Measurements from ENCODE around the gene SGIP1.
"Not testable (repeated sequence)": the region's sequence is repeated elsewhere in the genome, so short reads cannot be mapped to it uniquely, and the experiment has no call there.

The SGIP1 gene

DNA sequence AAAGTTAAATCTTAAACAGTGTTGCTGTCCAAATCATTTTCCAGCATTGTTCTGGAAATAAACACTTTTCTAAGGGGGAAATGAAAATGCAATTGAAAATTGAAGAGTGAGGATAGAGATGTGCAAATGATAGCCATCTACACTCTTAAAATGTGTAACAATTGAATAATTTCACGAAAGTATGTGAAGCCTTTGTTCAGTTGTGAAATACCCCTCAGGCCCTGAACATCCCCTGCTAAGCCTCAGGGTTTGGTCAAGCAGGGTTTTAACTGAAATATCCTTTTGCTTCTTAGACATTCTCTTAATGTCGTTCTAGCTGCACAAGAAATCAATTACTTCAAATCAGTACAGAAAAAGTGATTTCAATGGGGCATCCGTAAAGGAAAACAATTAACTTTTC is 152.5 kb downstream of the SGIP1 start:
- no peak for DNase-seq

DNA sequence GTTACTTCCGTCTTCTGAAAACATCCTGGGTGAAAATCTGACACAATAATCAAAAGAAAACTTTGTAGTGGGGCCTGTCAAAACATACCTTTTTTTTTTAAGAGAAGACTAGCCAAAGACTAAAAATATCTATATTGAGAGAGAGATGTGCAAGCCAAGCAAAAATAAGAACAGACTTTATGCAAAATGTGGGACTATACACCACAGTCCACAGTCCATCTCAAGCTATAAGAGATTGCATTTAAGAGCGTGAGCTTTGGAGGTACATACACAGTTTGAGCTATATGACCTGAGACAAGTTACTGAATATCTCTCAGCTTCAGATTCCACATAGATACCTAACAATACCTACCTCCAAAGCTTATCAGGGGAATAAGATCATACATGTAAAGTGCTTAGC is 153.4 kb downstream of the SGIP1 start:
- no peak for DNase-seq

DNA sequence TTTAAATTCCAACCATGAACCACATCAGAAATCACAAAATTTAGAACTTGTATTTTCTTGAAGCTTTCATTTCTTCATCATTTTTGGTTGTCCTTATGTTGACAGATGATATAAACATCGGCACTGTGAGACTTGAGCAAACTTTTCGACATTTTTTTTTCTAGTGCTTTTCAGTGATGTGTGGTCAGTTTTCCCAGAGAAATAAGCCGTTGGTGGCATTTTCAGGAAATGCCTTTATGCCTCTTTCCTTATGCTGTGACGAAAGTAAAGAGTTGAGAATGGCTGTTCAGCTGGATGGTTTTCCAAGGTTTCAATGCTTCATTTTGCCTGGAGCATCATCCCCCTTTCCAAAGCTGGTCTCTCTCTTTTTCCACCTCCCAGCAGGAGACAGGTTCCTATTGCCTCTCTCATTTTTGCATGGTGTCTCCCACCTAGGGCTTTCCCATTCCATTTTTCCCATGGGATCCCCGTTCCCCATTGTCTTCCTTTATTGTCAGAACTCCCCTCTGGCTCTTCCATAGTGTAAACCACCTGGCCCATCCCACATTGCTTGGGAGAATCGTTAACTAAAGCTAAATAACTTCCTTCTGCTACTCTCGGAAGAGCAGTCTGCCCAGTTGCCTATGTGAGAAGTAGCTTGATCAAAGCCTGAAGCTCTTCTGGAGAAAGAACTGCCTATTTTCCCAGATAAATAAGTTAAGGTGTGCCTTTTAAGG is 156.9 kb downstream of the SGIP1 start:
- DNase-seq = no peak

DNA sequence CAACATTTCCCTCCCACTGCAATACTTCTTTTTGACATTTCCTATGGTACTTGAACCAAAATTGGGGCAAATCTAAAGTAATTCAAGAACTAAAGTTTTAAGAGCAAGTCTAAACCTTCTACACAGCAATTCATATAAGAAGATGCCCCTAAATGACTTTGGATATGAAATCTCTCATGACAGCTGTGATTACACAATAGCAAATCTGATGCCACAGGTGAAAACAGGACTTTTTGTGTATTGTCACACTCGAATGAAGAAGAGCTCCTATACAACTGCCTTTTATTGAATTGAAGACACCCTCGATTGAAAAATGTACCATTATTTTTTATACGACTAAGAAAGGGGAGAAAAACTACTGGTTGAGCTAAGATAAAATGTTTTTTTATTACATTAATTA is 158.7 kb downstream of the SGIP1 start:
- DNase-seq = no peak

DNA sequence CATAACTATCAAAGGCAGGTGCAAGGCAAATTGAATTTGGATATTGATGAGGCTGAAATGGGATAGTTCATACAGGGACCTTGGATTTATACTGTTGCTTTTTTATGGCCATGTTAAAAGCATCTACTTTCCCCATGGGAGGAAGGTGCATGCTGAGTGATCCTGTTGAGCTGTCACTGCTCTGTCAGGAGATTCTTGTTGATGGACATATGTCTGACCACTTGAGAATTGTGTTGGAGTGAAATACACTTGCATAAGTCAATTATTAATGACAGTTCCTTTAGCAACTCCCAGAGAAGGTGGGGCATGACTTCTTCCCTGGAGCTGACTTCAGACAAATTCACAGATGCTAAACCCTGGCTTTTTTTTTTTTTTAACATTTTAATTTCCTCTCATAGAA is 159.9 kb downstream of the SGIP1 start:
- DNase-seq = no peak

DNA sequence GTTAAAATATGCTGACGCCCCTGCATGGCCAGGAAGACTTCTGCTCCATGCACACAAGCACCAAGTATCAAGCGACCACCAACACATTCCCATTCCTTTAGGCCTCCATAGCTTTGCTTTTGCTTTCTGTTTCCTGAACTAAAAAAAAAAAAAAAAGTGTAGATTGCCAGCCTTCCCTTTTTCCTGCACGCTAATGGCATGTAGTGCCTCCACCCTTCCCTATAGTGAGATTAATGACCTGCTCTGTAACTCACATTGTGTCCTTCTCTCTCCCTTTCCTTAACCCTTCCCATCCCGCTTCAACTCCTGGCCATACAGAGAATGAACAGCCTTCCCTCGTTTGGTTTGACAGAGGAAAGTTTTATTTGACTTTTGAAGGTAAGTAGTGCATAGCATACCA is 161.2 kb downstream of the SGIP1 start:
- DNase-seq = no peak

DNA sequence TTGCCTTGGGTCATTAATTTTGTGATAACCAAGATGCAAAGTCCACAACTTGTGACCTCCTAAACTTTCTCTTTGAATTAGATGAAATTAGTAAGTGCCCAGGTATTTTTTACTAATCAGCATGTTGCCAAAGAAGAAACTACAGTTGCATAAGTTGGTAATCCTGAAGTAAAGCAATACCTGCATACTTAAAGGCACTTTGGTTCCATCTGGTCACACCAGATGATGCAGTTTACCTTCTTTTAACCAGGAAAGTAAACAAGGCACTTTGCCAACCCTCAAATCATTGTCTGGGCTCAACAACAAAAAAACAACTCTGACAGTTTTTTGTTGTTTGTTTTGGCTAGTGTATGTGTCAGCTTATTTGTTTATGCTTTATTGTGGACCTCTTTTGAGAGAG is 162.8 kb downstream of the SGIP1 start:
- peak; percentile 38 for DNase-seq

DNA sequence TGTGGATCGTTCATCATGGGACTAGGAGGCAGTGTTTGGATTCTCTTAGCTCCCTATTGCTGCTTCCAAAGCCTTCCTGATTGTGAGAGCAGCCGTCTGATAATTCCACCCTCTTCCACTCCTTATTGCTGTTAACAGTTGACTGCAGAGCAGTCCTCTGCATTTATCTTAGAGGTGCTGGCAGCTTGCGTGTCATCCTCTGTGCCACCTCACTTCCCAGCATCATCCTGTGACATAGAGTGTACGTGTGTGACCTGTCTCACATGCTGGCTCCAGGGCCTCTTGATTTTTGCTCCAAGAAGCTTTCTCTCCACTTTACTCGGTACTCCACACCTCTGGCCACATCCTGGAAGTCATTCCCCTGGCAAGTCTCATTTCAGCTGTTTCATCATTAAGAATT is 165.3 kb downstream of the SGIP1 start:
- DNase-seq = no peak

DNA sequence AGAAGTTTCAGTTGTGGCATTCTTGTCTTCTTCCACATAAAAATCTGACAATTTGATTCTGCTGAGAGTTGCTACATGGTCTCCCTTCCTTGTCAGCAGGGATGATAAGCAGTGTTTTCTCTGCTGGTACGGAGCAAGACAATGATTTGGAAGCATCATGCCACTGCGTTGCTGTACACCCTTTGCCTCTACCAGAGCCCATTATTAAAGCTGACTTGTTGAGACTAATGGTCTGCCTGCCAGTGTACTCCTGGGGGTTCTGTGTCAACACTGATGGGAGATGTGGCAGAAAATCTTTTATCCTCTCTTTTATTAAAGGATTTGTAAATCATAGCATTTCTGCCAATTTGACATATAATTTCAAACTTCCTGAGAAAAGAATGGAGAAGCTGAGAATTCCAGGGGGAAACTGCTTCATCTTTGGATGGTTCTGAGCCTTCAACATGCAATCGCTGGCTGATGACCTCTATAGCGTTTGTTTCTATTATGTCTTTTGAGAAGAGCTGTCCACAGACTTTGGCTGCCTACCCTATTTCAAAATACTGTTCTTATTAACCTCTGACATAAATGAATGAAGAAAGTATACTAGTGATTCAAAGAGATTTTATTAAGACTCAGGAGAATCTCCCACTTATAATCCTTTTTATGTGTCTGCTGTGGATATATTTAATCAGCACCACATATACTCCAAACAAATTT is 170.4 kb downstream of the SGIP1 start:
- no peak for DNase-seq

DNA sequence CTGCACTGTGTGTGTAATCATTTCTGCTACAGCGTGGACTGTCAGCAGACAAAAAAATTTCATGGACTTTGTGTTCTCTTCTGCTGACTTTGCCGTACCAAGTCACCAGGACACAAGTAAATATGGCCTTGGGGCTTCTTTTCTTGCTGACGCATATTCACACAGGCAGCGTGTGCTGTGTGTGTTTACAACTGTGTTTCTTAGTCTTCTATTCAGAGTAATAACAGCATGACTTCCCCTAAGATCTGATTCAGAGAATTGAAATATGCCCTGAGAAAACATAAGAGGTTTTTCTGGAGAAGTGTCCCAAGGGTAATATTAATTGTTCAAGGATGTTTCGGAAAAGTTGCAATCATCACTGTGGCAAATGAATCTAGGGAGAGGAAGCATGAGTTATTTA is 171.2 kb downstream of the SGIP1 start:
- DNase-seq = no peak

DNA sequence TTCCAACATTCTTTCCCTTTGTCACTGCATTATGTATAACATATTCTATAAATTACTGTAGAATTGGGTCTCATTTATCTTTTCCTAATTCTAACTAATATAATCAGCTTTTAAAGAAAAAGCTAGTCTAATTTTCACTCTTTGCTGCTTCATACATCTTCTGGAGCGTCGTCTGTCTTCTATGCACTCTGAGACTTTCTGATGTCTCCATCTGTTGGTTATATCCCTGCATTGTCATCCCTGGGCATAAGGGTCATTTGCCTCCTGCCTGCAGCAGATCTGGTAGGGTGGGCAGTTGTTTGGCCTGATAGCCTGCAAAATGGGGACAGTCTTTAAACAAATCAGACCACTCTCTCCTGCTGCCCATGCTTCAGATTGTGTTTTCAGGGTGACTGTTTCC is 177.5 kb downstream of the SGIP1 start:
- DNase-seq = no peak

DNA sequence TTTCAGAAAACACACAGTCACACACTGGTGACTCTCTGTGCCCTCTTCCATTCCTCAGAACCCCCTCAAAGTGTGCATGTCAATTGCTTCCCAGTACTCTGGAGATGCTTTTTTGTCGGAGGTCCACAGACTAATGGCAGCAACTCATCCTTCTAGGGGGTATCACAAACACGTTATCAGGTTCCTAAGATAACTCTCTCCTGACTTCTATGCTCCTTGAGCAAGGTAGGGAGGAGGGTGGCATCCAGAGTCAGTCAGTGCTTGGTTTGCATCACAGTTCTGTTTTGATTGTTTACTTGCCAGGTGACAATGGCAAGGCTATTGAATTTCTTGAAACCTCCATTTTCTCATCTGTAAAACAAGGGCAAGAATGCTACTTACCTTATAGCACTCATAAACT is 178.9 kb downstream of the SGIP1 start:
- DNase-seq = no peak

DNA sequence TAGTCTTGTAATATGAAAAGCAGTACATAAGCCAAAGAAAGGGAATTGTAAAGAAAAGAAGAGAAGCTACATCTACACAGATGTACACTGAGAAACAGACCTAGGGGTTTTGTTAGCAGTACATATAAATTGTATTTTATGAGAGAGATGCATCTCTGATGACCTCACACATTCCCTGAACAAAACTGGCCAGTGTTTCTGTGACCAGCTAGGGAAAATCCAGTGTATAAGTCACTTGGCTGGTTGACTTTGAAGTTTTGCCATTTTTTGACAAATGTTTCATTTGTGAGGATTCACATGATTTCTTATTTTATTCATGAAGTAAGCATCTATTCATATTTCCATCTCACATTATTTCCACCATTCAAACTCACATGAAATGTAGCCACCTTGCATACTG is 190.0 kb downstream of the SGIP1 start:
- no peak for DNase-seq

DNA sequence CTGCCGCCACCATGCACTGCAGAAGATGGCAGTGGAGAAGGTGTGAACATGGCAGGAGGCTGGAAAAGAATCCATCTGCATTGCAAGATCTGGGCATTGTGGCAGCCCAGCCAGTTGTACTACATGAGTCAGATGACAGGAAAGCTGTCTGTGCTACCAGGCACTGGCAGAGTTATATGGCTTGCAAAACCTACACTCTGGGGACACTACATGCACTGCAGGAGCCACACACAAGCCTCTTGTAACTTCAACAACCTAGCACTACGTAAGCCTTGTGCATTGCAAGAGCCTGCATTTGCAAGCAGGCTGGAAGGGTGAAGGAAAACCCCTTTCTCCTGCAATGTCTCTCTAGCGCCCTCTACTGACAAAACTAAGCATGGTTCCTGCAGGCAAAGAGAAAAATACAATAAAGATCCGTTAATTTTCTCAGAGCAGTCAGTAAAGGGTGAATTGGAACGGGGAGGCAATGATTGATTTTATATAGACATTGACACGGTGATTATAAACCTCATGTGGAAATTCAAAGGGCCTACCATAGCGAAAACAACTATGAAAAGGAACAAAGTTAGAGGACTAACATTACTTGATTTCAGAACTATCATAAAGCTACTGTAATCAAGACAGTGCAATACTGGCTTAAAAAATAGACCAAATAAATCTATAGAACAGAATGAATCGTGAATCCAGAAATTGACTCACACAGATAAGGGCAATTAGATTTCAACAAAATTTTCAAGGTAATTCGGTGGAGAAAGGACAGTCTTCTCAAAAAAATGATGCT is 192.1 kb downstream of the SGIP1 start:
- DNase-seq = peak; percentile 47

DNA sequence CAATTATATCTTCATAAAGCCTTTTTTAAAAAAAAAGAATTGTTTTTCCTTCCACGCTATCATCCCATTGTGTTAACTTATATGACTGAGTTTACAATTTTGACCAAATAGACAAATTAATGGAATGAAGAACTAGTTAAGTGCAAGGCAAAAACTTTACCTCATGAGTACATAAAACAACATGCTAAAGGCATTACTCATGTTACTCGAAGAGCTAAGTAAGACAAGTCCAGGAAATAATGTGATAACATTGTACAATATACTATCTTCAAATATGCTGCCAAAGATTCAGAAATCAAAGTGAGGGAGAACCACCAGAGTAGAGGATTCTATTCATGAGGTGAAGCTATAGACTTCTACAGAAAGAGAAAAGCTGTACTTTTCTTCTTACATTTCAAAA is 194.1 kb downstream of the SGIP1 start:
- DNase-seq = no peak

DNA sequence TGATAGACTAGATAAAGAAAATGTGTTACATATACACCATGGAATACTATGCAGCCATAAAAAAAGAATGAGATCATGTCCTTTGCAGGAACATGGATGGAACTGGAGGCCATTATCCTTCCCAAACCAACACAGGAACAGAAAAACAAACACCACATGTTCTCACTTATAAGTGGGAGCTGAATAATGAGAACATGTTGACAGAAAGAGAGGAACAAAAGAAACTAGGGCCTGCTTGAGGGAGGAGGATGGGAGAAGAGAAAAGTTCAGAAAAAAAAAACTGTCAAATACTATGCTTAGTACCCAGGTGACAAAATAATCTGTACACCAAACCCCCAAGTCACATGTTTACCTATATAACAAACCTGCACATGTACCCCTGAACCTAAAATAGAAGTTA is 194.8 kb downstream of the SGIP1 start:
- DNase-seq = not testable (repeated sequence)

DNA sequence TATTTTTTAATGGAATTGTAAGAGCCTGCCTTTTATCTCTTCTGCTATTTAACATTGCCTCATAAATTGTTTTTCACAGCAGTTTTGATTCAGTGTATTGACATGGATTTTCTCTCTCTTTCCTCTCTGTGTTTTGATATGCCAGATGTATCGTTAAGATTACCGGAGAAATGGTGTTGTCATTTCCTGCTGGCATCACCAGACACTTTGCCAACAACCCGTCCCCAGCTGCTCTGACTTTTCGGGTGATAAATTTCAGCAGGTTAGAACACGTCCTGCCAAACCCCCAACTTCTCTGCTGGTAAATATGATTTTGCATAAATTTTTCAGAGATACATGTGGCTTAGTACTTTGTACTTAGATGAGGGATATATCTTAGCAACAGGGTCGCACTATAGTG is 195.2 kb downstream of the SGIP1 start:
- DNase-seq = no peak

DNA sequence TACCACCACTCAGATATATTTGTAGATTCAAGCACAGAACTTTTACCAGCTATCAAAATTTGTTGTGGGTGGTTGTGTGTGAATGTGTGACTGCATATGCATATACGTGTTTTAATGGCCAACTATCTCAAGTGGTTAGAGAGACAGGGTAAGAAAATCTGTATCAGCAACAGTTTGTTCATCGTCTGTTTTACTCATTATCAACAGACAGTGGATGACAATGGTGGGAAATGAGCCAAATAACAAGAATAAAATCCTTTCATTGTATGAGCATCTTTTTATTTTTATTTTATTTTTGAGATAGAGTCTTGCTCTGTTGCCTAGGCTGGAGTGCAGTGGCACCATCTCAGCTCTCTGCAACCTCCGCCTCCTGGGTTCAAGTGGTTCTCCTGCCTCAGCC is 195.6 kb downstream of the SGIP1 start:
- DNase-seq = no peak

DNA sequence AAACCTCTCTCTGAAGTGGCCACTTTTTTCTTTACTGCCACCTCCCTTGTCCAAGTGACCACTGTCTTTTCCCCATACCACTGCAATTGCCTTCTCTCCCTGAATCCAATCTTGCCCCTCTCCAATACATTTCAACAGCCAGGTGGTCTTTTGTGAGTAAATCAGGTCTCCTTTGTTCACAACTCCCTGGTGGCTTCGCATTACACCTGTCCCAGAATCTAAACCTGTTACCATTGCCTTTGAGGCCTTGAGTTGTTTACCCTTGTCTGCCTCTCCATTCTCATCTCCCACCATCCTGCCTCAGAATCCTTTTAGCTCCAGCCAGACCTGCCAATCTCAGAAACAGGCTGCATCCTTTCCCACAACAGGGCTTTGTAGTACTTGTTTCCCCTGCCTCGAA is 196.5 kb downstream of the SGIP1 start:
- DNase-seq = peak; percentile 32

DNA sequence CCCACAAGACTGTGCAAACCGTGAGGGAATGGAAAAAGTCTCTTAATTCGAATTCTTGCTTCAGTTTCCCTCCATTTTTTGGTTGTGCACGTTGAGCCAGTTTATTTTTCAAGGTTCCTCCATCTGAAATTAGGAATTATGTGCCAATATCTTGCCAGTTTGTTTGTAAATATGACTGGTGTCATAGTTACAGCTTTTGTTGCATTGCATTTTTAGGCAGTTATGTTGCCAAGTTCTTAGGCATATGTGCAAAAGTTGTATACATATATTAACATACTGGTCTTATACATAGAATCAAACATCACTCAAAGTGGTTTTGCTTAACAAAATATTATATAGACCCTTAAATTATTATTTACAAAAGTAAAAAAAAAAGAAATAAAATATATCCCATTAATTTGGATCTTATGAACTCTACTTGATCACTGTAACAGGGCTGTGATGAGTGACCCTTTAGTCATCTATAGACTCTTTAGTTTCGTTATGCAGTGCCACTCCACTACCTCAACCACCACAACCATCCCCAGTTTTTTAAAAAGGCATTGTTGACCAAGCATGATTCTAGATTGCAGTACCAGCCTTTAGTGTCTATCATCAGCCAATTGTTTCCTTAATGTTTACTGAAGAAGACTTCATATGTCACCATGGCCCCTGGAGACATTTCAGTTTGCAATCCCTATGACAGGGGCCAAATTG is 197.4 kb downstream of the SGIP1 start:
- DNase-seq = no peak

DNA sequence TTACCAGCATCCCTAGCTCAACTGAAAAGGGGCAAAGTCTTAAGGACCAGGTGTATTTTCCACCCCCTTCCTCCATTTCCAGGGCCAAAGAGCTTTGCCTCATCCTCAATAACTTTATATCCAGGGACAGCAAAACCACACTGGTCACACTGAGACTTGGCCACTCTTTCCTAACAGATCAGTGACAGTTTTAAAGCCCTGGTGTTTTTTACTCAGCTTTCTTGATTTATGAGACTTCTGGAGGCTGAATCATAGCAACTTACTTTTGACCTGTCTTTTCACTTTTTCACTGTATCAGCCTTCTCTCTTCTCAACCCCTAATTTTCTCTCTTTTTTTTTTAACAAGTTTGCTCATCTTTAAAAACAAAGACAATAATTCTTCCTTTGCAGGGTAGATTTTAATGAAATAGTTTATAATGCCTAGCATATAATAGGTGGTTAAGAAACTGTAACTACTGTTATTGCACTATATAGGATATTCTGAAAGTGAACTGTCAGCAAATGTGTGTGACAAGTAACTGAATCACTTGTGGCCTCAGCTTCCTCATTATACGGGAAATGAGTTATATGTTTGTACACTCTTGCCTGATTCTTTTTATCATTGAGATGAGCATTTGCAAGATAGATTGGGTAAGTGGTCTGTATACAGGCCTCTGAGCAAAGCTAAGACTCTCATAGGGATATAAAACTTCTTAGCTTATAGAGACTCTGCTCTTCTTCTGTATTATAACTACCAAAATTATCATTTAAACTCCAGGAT is 198.6 kb downstream of the SGIP1 start:
- DNase-seq = no peak

DNA sequence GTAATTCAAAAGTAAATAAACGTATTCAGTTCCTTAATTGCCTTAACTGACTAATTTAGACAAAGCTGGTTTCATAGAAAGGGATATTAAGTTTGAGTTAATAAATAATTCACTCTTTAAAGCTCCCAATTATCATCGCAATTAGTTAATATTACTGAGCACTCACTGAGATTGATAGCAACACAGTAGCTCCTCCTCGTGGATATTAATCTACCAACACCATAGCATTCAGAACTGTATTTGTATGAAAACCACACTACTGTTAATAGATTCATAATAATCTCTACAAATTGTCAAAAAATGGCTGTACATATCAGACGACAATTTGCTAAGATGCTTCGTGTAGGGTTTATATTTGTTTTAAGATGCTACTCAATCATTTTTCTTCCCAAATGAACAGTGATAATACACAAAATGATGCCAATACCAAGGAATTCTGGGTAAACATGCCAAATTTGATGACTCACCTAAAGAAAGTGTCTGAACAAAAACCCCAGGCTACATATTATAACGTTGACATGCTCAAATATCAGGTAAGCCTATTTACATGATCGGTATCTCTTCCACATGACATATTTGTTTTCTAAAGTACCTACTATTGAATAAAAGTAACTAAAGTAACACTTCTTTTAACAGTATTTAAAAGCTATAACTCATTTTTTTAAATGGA is 199.5 kb downstream of the SGIP1 start:
- DNase-seq = peak; percentile 7
